ENCODE results near the gene PDZRN3.

GRCh38 chr3:73535137-73535536 is 89.6 kb downstream of the PDZRN3 start:
- TF ChIP-seq POLR2A (IDR thresholded peaks at IDR 0.05) (no peak), CTCF (IDR thresholded peaks at IDR 0.05) (no peak)
